B cell (primary cell): ENCODE results near the gene BCL7C. TPM values are rescaled to one million over a fixed set of nuclear protein-coding genes. Genes with fewer than 3 reads are reported as not detected.
"Not testable (repeated sequence)": the region's sequence is repeated elsewhere in the genome, so short reads cannot be mapped to it uniquely, and the experiment has no call there.

Experiments used
- ATAC-seq: fragments of 200-7000 bp; cut with Tn5 transposase; one replicate; pipeline ENCODE4 v1.10.0; 2021; ENCODE audit warnings: low read depth, mild to moderate bottlenecking, moderate number of reproducible peaks, moderate library complexity
- CTCF ChIA-PET: fragments of 350-600 bp; sonication (Branson Sonifier 250); formaldehyde crosslinking; loops from one replicate; lab custom pipeline; 2021; ENCODE audit warnings: antibody characterized with exemption, inconsistent platforms; lab: Charles Lee
- POLR2A ChIA-PET: fragments of 350-600 bp; sonication (Branson Sonifier 250); formaldehyde crosslinking; loops from one replicate; lab custom pipeline; 2021; ENCODE audit warnings: antibody characterized with exemption; lab: Charles Lee
- DNase-seq: peaks from one replicate; pipeline ENCODE4 v3.0.0; 2013
- H2AFZ ChIP-seq: 2 replicates; pipeline ENCODE4 v1.6.1; 2012; ENCODE audit warnings: mild to moderate bottlenecking, low read depth, low read length; ENCODE audit not compliant: insufficient read depth, poor library complexity, severe bottlenecking
- H3K27ac ChIP-seq, 2 donors: 1 replicate in 1 of 2; 2 replicates in 1 of 2; pipeline ENCODE4 v1.5.1; 2012 to 2013; ENCODE audit warnings: low read length in 2 of 2, mild to moderate bottlenecking in 2 of 2, moderate library complexity in 1 of 2
- H3K27me3 ChIP-seq, 4 experiments: fragments of 200-600 bp in 1 of 4; sonication (generic) in 1 of 4; replicated peaks in 1 of 4; 1 replicate in 2 of 4; 2 replicates in 2 of 4; pipeline versions ENCODE4 v1.6.1 to v1.7.0; 2013 to 2016; ENCODE audit warnings: low read length in 3 of 4, mild to moderate bottlenecking in 2 of 4, mixed read lengths in 1 of 4, moderate library complexity in 1 of 4; ENCODE audit not compliant: insufficient read depth in 4 of 4, control insufficient read depth in 3 of 4; ENCODE audit errors: control extremely low read depth in 1 of 4
- H3K36me3 ChIP-seq, 2 experiments: replicated peaks in 1 of 2; 1 replicate in 1 of 2; 2 replicates in 1 of 2; pipeline versions ENCODE4 v1.6.1 to v1.7.1; 2013; ENCODE audit warnings: low read length in 1 of 2; ENCODE audit not compliant: insufficient read depth in 2 of 2, control insufficient read depth in 1 of 2; ENCODE audit errors: control extremely low read depth in 1 of 2, extremely low read depth in 1 of 2
- H3K4me1 ChIP-seq, 2 donors: fragments of 200-600 bp in 1 of 2; sonication (generic) in 1 of 2; 1 replicate in 1 of 2; 2 replicates in 1 of 2; pipeline versions ENCODE4 v1.5.1 to v1.6.1; 2013 to 2017; ENCODE audit warnings: low read length in 2 of 2; ENCODE audit not compliant: control insufficient read depth in 2 of 2, insufficient read depth in 2 of 2
- H3K4me2 ChIP-seq: replicated peaks from 2 replicates; pipeline ENCODE3; 2012; ENCODE audit warnings: mild to moderate bottlenecking, low read depth, low read length; ENCODE audit not compliant: poor library complexity, severe bottlenecking
- H3K4me3 ChIP-seq, 5 experiments: fragments of 200-600 bp in 1 of 5; sonication (generic) in 1 of 5; 1 replicate in 3 of 5; 2 replicates in 2 of 5; pipeline versions ENCODE4 v1.5.1 to v1.7.0; 2011 to 2016; ENCODE audit warnings: low read length in 4 of 5, mild to moderate bottlenecking in 4 of 5, low read depth in 2 of 5, control low read depth in 1 of 5, moderate library complexity in 1 of 5; ENCODE audit not compliant: insufficient read depth in 1 of 5; ENCODE audit errors: control extremely low read depth in 1 of 5, extremely low read depth in 1 of 5
- H3K79me2 ChIP-seq: fragments of 200-600 bp; sonication (generic); one replicate; pipeline ENCODE4 v1.6.0; 2016; ENCODE audit warnings: low read length; ENCODE audit not compliant: control insufficient read depth, insufficient read depth
- H3K9ac ChIP-seq: fragments of 200-600 bp; sonication (generic); 2 replicates; pipeline ENCODE4 v1.6.1; 2017; ENCODE audit warnings: mild to moderate bottlenecking, low read length, moderate library complexity
- H3K9me3 ChIP-seq, 3 donors: one replicate each; pipeline versions ENCODE4 v1.6.1 to v1.7.1; 2013; ENCODE audit warnings: low read length in 2 of 3; ENCODE audit not compliant: control insufficient read depth in 2 of 3, insufficient read depth in 1 of 3; ENCODE audit errors: control extremely low read depth in 1 of 3
- H4K20me1 ChIP-seq: 2 replicates; pipeline ENCODE4 v1.6.0; 2012; ENCODE audit warnings: mild to moderate bottlenecking, low read length; ENCODE audit not compliant: insufficient read depth, control insufficient read depth, poor library complexity, severe bottlenecking
- H3K27ac Mint-ChIP-seq: one replicate; pipeline ENCODE4 v1.8.0; 2021; ENCODE audit warnings: mixed read lengths
- H3K27me3 Mint-ChIP-seq: one replicate; pipeline ENCODE4 v1.8.0; 2021; ENCODE audit warnings: mixed read lengths
- H3K4me1 Mint-ChIP-seq: one replicate; pipeline ENCODE4 v1.8.0; 2021; ENCODE audit warnings: mixed read lengths
- H3K4me3 Mint-ChIP-seq: one replicate; pipeline ENCODE4 v1.8.0; 2021; ENCODE audit warnings: mixed read lengths
- H3K9me3 Mint-ChIP-seq: one replicate; pipeline ENCODE4 v1.8.0; 2022; ENCODE audit warnings: mixed read lengths; ENCODE audit not compliant: insufficient read depth
- EZH2 ChIP-seq: IDR thresholded peaks from 2 replicates; pipeline ENCODE4 v1.6.1; 2012; ENCODE audit warnings: borderline replicate concordance, low read depth, mild to moderate bottlenecking, moderate library complexity, low read length; ENCODE audit not compliant: insufficient read depth, poor library complexity, severe bottlenecking
- WGBS: methylation state at CpG from one replicate; pipeline ENCODE4 v1.1.5; 2013; ENCODE audit warnings: missing lambda C conversion rate; ENCODE audit not compliant: insufficient coverage; 5-methylcytosine and 5-hydroxymethylcytosine counted together
- intact Hi-C: fragments of 100-400 bp; cut with micrococcal nuclease; formaldehyde crosslinking; loops from one replicate; pipeline ENCODE4 v1.10.0; 2022
- polyA plus RNA-seq: library from polyadenylated mRNA; depleted of rRNA; stranded (reverse); fragments of >200 nt; gene quantifications from 2 replicates; pipeline ENCODE4 v1.2.3, GENCODE V29; 2012
- total RNA-seq, 2 donors: library from RNA; stranded (reverse); fragments of 120-200 nt in 1 of 2; gene quantifications; 1 replicate in 1 of 2; 2 replicates in 1 of 2; pipeline versions ENCODE4 v1.2.3 to v1.2.4, GENCODE V29; 2013 to 2022
- TF ChIP-seq, protein P1 (sequence below): fragments of 200-600 bp; IDR thresholded peaks from one replicate; pipeline ENCODE4 v1.8.0; 2022; ENCODE audit warnings: antibody characterized with exemption, mild to moderate bottlenecking

The BCL7C gene
- total and polyA plus RNA-seq, 2 donors (not counting 1 experiment from before 2014, with no cell fraction given), result 17.1 to 30.5 TPM

GRCh38 chr16:30939571-30939970 is 45.7 kb upstream of the BCL7C start:
- POLR2A ChIA-PET, result interaction anchor here (0.7 kb wide), 2 partner anchors 213 to 326 kb away, joined by 3 read pairs; no protein-coding TSS in a partner anchor
- H3K27me3 ChIP-seq, H3K27me3 Mint-ChIP-seq, H3K9me3 Mint-ChIP-seq, ATAC-seq, H3K9ac ChIP-seq, H3K9me3 ChIP-seq, H3K36me3 ChIP-seq, H3K27ac ChIP-seq, DNase-seq, intact Hi-C loops, H2AFZ ChIP-seq, H3K79me2 ChIP-seq, H3K27ac Mint-ChIP-seq, H4K20me1 ChIP-seq, H3K4me2 ChIP-seq, H3K4me3 ChIP-seq, H3K4me3 Mint-ChIP-seq: not testable (repeated sequence)
- peaks cover 17% of the 10 kb centered on the region for H3K4me1 Mint-ChIP-seq
- peaks cover 11 to 19% of the 10 kb centered on the region in 2 donors for H3K4me1 ChIP-seq
- 95% methylated on average over 8 of the region's 8 CpGs for WGBS
- CTCF ChIA-PET, result interaction anchor here (0.7 to 5.7 kb wide), 4 partner anchors 11 to 181 kb away, joined by 3 to 64 read pairs (median 6); no protein-coding TSS in a partner anchor

GRCh38 chr16:30937692-30938091 is 43.8 kb upstream of the BCL7C start:
- no peak for TF ChIP-seq EZH2
- TF ChIP-seq, protein P1, sequence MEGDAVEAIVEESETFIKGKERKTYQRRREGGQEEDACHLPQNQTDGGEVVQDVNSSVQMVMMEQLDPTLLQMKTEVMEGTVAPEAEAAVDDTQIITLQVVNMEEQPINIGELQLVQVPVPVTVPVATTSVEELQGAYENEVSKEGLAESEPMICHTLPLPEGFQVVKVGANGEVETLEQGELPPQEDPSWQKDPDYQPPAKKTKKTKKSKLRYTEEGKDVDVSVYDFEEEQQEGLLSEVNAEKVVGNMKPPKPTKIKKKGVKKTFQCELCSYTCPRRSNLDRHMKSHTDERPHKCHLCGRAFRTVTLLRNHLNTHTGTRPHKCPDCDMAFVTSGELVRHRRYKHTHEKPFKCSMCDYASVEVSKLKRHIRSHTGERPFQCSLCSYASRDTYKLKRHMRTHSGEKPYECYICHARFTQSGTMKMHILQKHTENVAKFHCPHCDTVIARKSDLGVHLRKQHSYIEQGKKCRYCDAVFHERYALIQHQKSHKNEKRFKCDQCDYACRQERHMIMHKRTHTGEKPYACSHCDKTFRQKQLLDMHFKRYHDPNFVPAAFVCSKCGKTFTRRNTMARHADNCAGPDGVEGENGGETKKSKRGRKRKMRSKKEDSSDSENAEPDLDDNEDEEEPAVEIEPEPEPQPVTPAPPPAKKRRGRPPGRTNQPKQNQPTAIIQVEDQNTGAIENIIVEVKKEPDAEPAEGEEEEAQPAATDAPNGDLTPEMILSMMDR, result no peak
- Mint-ChIP-seq H3K27me3 (no peaks in the 10 kb centered on the region), H3K4me1 (peaks cover 16% of the 10 kb centered on the region), H3K9me3 (no peaks in the 10 kb centered on the region), H3K27ac (peak overlapping the region; percentile 3), H3K4me3 (no peak overlapping the region)
- Histone ChIP-seq H3K9me3 (no peaks in the 10 kb centered on the region), H3K4me3 (no peak overlapping the region), H3K4me1 (peaks cover 11 to 19% of the 10 kb centered on the region in 2 donors), H3K9ac (no peak overlapping the region), H3K27me3 (no peaks in the 10 kb centered on the region), H2AFZ (no peak overlapping the region), H4K20me1 (no peaks in the 10 kb centered on the region), H3K27ac (no peak overlapping the region), H3K4me2 (no peak overlapping the region), H3K36me3 (peaks cover 0 to 3% of the 10 kb centered on the region in 2 experiments), H3K79me2 (no peaks in the 10 kb centered on the region)
- 4% methylated on average over 5 of the region's 5 CpGs for WGBS
- CTCF ChIA-PET, result interaction anchor here (2.0 kb wide), 1 partner anchor 17 kb away, joined by 9 read pairs; no protein-coding TSS in a partner anchor
- ATAC-seq, result no peak
- POLR2A ChIA-PET, result no interaction called here
- DNase-seq, result no peak
- intact Hi-C loops, result no loop called here
